Activated effector memory CD4-positive, alpha-beta T cell treated with anti-CD3 and anti-CD28 coated beads, Interleukin-2, amount 50 U/mL, for 16 hours (primary cell): ENCODE measurements around the gene TUBB.
"Not testable (repeated sequence)": the region's sequence is repeated elsewhere in the genome, so short reads cannot be mapped to it uniquely, and the experiment has no call there.

Experiments
- DNase-seq: peaks from one replicate; pipeline ENCODE4 v3.0.0-alpha.2; 2020

The TUBB gene

GRCh38 chr6:30687659-30688431 is 32.3 kb upstream of the TUBB start:
- DNase-seq = no peak

GRCh38 chr6:30688569-30688968 is 31.6 kb upstream of the TUBB start:
- DNase-seq = peak; percentile 69

GRCh38 chr6:30689022-30689865 is 30.9 kb upstream of the TUBB start:
- DNase-seq = no peak

- DNase-seq = no peak
Observed at GRCh38 chr6:30689985-30690384, 30.2 kb upstream of the TUBB start.

- DNase-seq = peak; percentile 91
Observed at GRCh38 chr6:30690403-30691207, 29.5 kb upstream of the TUBB start, which contains the start of gene NRM. NRM (minus strand) TSS chr6:30690984; CDS start chr6:30690974, 10 bp downstream.

GRCh38 chr6:30691208-30691847 is 28.8 kb upstream of the TUBB start:
- peak; percentile 17 for DNase-seq

- no peak for DNase-seq
Observed at GRCh38 chr6:30696432-30696831, 23.7 kb upstream of the TUBB start.

- no peak for DNase-seq
Observed at GRCh38 chr6:30700340-30700739, 19.8 kb upstream of the TUBB start.

- no peak for DNase-seq
Observed at GRCh38 chr6:30703011-30703410, 17.1 kb upstream of the TUBB start.

GRCh38 chr6:30703821-30704220 is 16.3 kb upstream of the TUBB start:
- peak; percentile 37 for DNase-seq

- DNase-seq = peak; percentile 38
Observed at GRCh38 chr6:30705620-30706019, 14.5 kb upstream of the TUBB start.

- no peak for DNase-seq
Observed at GRCh38 chr6:30707281-30707850, 12.8 kb upstream of the TUBB start.

GRCh38 chr6:30709101-30709868 is 10.9 kb upstream of the TUBB start:
- peak; percentile 8 for DNase-seq

- no peak for DNase-seq
Observed at GRCh38 chr6:30711758-30712380, 8.3 kb upstream of the TUBB start.

GRCh38 chr6:30712441-30712945 is 7.7 kb upstream of the TUBB start:
- no peak for DNase-seq

GRCh38 chr6:30714263-30714662 is 5.9 kb upstream of the TUBB start:
- no peak for DNase-seq

- DNase-seq = no peak
Observed at GRCh38 chr6:30716879-30717128, 3.3 kb upstream of the TUBB start.

- DNase-seq = peak; percentile 100
Observed at GRCh38 chr6:30717129-30717844, 2.9 kb upstream of the TUBB start, which contains the start of gene MDC1. MDC1 (minus strand) TSS chr6:30717281; CDS start chr6:30715175, 2,106 bp downstream.

GRCh38 chr6:30717845-30718720 is 2.1 kb upstream of the TUBB start:
- not testable (repeated sequence) for DNase-seq
